GM19099 (cell line): ENCODE measurements around the gene CERCAM.

Experiments used
- POLR2A ChIP-seq: IDR thresholded peaks from 3 replicates; pipeline ENCODE4 v1.6.1; 2011; ENCODE audit warnings: low read depth; ENCODE audit not compliant: insufficient read length; ENCODE audit errors: extremely low read depth

CERCAM gene

DNA sequence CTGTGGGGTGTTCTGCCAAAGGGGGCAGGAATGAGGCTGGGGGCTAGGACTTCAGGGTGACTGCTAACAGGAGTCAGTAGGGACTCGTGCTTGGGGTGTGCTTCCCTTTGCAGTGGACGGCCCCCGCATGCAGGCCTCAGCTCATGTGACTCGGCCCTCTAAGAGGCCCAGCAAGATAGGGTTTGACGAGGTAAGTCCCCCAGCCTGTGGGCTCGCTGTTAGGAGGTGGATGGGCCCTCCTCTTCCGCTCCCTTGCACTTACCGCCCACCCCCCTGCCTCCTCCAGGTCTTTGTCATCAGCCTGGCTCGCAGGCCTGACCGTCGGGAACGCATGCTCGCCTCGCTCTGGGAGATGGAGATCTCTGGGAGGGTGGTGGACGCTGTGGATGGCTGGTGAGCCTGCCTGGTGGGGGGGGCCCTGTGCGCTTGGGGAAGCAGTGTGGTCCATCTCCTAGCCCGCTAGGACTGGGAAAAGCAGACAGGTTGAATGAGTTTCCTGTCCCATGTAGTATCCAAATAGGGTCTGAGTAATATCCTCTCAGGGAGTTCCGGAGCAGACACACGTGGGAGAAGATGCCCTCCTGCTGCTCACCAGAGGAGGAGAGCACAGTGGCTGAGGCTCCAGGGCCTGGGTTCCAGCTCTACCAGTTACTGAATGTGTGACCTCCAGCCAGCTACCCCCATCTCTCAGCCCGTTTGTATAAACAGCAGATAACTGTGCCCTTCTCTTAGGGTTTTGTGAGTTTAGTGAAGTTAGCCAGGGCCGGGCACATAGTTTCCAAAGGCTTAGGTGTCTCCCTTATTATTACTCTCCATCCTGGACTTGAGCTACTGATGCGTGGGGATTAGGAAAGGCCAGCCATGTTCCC, 8.2 kb downstream of the CERCAM start:
- no peak for TF ChIP-seq POLR2A

DNA sequence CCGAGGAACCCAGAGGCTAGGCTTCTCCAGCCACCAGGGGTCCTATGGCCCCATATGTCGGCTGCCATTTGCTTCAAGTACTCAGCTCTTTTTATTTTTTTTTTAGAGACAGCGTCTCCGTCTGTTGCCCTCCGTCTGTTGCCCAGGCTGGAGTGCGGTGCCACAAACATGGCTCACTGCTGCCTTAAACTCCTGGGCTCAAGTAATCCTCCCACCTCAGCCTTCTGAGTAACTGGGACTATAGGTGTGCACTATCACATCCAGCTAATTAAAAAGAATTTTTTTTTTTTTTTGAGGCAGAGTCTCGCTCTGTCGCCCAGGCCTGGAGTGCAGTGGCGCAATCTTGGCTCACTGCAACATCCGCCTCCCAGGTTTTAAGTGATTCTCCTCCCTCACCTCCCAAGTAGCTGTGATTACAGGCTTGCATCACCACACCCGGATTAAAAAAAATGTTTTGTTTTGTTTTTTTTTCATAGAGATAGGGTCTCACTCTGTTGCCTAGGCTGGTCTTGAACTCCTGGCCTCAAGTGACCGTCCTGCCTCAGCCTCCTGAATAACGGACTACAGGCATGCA, 8.9 kb downstream of the CERCAM start:
- TF ChIP-seq POLR2A: no peak

DNA sequence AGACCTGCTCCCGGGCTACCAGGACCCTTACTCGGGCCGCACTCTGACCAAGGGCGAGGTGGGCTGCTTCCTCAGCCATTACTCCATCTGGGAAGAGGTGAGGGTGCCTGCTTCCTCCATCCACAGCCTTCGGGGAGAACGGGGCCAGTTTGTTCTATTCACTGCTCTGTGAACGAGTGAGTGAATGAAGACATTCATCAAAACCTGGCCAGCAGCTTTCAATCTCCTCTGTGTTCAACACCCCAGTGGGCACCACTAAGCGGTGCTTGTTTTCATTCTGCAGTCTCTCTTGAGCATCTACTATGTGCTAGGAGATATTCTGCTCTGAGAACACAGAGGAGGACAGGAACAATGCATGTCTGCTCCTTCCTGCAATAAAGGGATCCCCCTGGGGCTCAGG, 10.6 kb downstream of the CERCAM start:
- no peak for TF ChIP-seq POLR2A

DNA sequence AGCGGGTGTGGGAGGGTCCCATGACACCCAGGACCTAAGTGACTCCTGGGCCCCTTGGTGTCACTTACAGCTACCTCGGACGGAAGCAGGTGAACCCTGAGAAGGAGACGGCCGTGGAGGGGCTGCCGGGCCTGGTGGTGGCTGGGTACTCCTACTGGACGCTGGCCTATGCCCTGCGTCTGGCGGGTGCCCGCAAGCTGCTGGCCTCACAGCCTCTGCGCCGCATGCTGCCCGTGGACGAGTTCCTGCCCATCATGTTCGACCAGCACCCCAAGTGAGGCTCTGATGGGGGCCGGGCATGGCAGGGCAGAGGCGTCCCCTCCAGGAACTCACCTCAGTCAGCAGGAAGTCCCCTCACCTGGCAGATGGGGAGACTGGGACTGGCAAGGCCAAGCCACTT, 13.7 kb downstream of the CERCAM start:
- no peak for TF ChIP-seq POLR2A

DNA sequence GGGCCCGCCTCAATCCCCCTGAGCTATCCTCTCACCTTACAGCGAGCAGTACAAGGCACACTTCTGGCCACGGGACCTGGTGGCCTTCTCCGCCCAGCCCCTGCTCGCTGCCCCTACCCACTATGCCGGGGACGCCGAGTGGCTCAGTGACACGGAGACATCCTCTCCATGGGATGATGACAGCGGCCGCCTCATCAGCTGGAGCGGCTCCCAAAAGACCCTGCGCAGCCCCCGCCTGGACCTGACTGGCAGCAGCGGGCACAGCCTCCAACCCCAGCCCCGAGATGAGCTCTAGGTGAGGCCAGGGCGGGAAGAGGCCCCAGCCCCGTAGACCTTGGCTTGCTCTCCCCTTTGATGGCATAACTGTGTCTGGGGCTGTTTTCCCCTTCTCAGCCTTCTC, 15.0 kb downstream of the CERCAM start:
- no peak for TF ChIP-seq POLR2A

DNA sequence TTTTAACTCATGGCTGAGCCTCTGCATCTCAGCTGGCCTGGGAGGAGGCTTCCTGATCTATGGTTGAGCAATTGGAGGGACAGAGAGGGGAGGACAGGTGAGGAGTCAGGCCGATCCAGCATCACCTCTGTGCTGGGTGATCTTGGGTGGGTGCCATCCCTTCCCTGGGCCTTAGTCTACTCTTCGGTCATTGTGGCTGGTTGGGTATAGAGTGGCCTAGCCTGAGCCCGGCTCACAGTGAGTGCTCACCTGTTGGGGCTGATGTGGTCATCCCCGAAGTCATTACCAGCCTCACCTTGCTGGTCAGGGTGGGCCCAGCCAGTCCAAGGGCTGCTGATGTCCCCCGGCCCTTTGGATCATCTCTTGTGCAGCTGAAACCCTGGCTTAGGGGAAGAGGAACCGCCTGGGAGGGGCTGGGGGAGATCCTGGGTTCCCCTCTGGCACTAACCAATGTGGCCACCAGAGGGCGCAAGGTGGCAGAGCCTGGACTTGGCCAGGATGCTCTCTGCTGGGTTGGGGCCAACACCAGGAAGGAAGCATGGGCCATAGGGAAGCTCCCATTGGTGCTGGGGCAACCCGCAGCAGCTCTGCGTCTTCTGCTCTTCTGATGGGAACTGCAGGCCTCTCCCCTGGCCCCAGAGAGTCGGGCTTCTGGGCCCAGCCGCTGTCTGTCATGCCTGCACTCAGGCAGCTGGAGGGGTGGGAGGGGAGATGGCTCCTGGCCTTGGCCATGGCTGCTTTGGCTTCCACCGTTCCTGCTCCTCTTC, 17.9 kb downstream of the CERCAM start:
- TF ChIP-seq POLR2A: no peak

DNA sequence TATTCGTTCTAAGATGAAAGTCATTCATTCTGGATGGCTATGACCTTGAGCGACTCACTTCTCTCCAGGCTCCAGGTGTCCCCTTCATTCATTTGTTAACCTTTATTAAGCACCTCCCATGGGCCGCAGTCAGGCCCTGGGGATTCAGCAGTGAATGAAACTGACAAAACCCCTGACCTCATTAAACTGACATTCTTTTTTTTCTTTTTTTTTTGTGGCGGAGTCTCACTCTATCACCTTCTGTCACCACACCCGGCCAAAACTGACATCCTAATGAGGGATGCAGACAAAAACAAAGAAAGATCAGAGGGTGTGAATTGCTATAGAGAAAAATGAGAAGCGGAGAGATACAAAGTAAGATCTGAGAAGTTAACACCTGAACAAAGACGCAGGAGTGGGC, 18.6 kb downstream of the CERCAM start:
- TF ChIP-seq POLR2A: no peak

DNA sequence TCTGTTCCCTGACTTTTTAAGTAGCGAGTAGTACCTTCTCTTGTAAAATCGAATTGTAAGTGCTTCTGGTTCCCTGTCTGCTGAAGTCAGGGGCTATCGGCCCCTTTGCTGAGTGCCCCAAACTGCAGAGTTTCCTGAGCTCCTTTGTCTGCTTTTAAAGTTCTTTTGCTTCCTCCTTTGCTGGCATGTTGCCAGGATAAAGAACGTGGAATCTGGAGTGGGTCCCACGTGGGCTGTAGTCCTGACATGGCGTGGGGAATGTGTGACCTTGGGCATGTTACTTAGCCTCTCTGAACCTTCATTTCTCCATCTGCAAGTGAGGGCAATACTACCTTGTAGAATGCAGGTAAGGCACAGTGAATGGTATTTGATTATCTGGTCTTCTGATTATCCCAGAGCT, 21.5 kb downstream of the CERCAM start:
- TF ChIP-seq POLR2A: no peak

DNA sequence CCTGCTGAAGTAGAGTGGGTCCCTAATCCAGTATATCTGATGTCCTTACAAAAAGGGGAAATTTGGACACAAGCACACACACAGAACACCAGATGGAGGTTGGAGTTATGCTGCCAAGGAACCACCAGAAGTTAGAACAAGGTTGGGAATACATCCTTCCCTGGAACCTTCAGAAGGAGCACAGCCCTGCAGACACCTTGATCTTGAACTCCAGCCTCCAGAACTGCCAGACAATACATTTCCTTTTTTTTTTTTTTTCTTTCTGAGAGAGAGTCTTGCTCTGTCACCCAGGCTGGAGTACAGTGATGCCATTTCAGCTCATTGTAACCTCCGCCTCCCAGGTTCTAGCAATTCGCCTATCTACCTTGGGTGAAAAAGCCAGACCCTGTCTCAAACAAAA, 28.1 kb downstream of the CERCAM start:
- TF ChIP-seq POLR2A: no peak

DNA sequence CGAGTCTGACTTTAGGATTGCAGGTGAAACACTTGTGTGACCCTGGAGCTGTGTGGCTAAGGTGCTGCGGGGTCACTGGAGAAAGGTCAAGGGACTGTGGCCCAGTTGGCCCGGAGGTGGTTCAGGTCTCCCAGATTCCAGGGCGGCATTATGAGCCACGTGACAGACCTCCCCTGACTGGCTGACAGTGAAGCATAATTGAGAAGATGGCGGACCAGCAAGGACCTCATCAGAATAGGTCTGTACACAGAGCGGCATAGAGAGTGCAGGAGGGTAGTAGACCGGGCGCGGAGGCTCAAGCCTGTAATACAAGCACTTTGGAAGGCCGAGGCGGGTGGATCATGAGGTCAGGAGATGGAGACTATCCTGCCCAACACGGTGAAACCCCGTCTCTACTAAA, 34.3 kb downstream of the CERCAM start:
- no peak for TF ChIP-seq POLR2A

DNA sequence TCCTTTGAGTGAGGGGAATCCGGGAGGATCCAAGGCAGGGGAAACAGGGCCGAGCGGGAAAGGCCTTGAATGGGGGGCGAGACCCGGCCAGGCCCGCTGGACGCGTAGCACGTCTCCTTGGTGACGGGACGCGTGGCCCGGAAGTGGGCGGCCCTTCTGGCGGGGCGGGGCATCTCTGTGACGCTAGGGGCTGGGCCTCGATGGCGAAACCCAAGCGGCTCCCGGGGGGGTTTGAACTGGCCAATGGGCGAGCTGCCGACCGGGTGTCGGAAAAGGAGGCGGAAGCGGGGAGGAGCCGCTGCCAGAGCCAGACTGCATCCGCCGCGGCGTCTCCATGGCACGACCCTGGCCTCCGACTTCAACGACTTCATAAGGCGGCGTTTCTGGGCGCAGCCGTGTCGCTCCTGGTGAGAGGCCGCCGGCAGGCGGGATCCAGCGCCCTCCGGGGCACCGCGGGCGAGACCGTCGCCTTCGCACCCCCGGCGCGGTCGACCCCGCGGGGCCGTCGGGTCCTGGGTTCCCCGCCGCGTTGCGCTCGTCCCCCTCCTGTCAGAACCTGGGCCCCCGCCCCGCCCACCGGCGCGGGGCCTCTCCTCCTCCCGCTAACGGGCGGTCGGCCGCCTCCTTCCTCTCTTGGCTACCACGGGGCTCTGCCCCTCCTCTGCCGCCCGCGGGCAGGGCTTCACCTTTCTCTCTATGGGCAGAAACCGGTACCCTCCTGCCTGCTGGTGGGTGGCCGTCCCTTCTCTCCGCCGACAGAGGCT, 35.4 kb downstream of the CERCAM start, which contains the start of gene ODF2:
ODF2 (plus strand) TSS at position 158 of the 764 bp plus-strand sequence; CDS start at position 244, 86 bp downstream.
- peak; percentile 87 for TF ChIP-seq POLR2A

DNA sequence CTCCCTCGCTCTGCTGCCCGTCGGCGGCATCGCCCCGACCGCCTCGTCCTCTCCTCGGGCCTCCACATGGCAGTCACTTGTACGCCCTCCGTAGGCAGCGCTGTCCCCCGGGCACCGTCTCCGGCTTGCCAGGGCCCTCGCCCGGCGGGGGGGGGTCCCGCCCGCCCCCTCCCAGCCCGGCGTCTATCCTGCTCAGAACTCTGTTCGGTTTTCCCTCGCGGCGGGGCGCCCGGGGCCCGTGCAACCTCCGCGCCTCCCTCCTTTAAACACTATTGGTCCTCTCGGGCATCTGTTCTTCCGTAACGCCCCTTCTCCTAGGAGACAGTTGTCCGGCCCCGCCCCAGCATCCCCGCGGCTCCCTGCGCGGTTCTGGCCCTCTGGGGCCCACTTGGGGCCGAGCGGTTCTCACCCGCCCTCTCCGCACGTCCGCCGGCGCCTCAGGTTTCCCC, 36.0 kb downstream of the CERCAM start:
- peak; percentile 16 for TF ChIP-seq POLR2A

DNA sequence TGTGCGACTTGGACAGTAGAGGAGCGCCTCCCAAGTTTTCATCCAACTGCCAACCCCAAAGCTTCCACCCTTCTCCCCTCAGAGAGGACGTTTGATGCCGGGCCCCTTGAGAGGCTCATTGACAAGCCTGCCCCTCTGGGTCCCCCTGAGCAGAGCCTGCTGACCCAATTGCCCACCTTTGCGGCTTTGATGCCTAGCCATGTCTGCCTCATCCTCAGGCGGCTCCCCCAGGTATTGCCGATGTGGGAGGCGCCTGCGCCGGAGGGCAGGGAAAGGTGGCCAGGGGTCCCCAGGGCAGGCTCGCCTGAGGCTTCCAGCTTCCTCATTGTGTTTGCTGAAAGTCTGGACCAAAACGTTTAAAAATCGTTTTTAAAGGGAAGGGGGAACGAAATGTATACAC, 36.5 kb downstream of the CERCAM start:
- TF ChIP-seq POLR2A: no peak

DNA sequence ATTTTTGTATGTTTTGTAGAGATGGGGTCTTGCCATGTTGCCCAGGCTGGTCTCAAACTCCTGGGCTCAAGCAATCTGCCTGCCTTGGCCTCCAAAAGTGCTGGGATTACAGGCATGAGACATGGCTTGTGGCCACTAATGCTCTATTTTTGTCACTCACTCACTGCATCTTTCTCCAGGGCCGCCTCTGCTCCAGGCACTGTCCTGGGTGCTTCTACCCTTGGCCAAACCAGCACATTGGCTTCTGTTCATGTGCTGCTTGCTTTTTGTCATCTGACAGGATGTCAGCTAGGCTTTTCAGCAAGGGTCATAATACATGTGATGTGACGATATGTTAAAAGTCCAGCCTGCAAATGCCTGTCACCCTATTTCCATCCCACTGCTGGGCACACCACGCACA, 38.4 kb downstream of the CERCAM start:
- no peak for TF ChIP-seq POLR2A

DNA sequence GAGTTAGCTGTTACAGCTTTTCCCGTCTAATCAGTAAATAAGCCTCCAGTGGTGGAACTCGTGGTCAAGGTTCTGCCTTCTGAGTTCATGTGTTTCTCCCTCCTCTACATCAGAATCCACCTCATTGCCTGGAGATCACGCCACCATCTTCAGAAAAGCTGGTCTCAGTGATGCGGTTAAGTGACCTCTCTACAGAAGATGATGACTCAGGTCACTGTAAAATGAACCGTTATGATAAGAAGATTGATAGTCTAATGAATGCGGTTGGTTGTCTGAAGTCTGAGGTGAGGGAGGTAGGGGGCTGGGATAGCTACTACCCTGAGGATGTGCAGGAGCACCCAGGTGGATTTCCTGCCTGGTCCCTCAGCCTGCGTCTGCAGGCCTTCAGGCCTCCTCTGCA, 48.4 kb downstream of the CERCAM start:
- no peak for TF ChIP-seq POLR2A
